Keratinocyte (primary cell): ENCODE results near the gene GLOD5. TPM values are rescaled to one million over a fixed set of nuclear protein-coding genes. Genes with fewer than 3 reads are reported as not detected.

Source experiments
- DNase-seq: peaks from one replicate; pipeline ENCODE4 v3.0.0-alpha.2; 2011; ENCODE audit warnings: low read depth, missing footprints, low spot score
- FAIRE-seq: peaks from 2 replicates; lab custom pipeline; 2011; peaks lifted over from hg19 to GRCh38; lab: Jason Lieb, UNC
- H2AFZ ChIP-seq: 2 replicates; pipeline ENCODE4 v1.6.0; 2012; ENCODE audit warnings: low read length, control low read depth, inconsistent platforms; ENCODE audit not compliant: control insufficient read depth
- H3K27ac ChIP-seq: 2 replicates; pipeline ENCODE4 v1.5.1; 2011; ENCODE audit warnings: low read length; ENCODE audit not compliant: control insufficient read depth, insufficient read depth
- H3K27me3 ChIP-seq: 3 replicates; pipeline ENCODE4 v1.6.0; 2011; ENCODE audit warnings: low read length; ENCODE audit not compliant: control insufficient read depth, insufficient read depth; ENCODE audit errors: extremely low read depth
- H3K36me3 ChIP-seq, 2 experiments: 2 replicates in 1 of 2; 3 replicates in 1 of 2; pipeline ENCODE4 v1.5.1; 2011; ENCODE audit warnings: low read length in 2 of 2, mild to moderate bottlenecking in 1 of 2; ENCODE audit not compliant: control insufficient read depth in 2 of 2, insufficient read depth in 2 of 2; ENCODE audit errors: extremely low read depth in 1 of 2
- H3K4me1 ChIP-seq: 3 replicates; pipeline ENCODE4 v1.5.1; 2011; ENCODE audit warnings: low read length; ENCODE audit not compliant: control insufficient read depth, insufficient read depth; ENCODE audit errors: extremely low read depth
- H3K4me2 ChIP-seq: 3 replicates; pipeline ENCODE4 v1.6.0; 2011; ENCODE audit warnings: low read depth, low read length; ENCODE audit not compliant: control insufficient read depth, insufficient read depth; ENCODE audit errors: extremely low read depth
- H3K4me3 ChIP-seq, 3 experiments: fragments of 200-600 bp in 1 of 3; sonication (generic) in 1 of 3; 2 replicates in 2 of 3; 3 replicates in 1 of 3; pipeline ENCODE4 v1.5.1; 2011 to 2016; ENCODE audit warnings: low read length in 3 of 3, mild to moderate bottlenecking in 3 of 3, control low read depth in 2 of 3, inconsistent platforms in 1 of 3, low read depth in 1 of 3, mixed read lengths in 1 of 3, mixed run types in 1 of 3, moderate library complexity in 1 of 3; ENCODE audit not compliant: control insufficient read depth in 2 of 3, insufficient read depth in 2 of 3; ENCODE audit errors: extremely low read depth in 1 of 3
- H3K79me2 ChIP-seq: 2 replicates; pipeline ENCODE4 v1.6.0; 2012; ENCODE audit warnings: low read length; ENCODE audit not compliant: control insufficient read depth, insufficient read depth
- H3K9ac ChIP-seq: 3 replicates; pipeline ENCODE4 v1.6.0; 2011; ENCODE audit warnings: low read length; ENCODE audit not compliant: control insufficient read depth, insufficient read depth; ENCODE audit errors: extremely low read depth
- H3K9me1 ChIP-seq: 3 replicates; pipeline ENCODE4 v1.6.0; 2011; ENCODE audit warnings: low read length; ENCODE audit not compliant: control insufficient read depth, insufficient read depth; ENCODE audit errors: extremely low read depth
- H3K9me3 ChIP-seq: 2 replicates; pipeline ENCODE4 v1.5.1; 2012; ENCODE audit warnings: low read depth, low read length; ENCODE audit not compliant: control insufficient read depth
- H4K20me1 ChIP-seq: 3 replicates; pipeline ENCODE4 v1.6.0; 2011; ENCODE audit warnings: low read length; ENCODE audit not compliant: control insufficient read depth, insufficient read depth; ENCODE audit errors: extremely low read depth
- EZH2 ChIP-seq: IDR thresholded peaks from one replicate; pipeline ENCODE4 v1.6.1; 2012; ENCODE audit warnings: inconsistent platforms, mild to moderate bottlenecking, low read length, moderate library complexity
- dilution Hi-C: fragments of 300-500 bp; cut with MboI; formaldehyde crosslinking; loops from one replicate; pipeline ENCODE4 v1.7.0; 2020; ENCODE audit warnings: low sequenced_read_pairs; ENCODE audit not compliant: extremely low pct_ligation_motif_present
- polyA plus RNA-seq, 5 experiments: library from polyadenylated mRNA; depleted of rRNA in 3 of 5; stranded (reverse) in 3 of 5; stranded (forward) in 1 of 5; unstranded in 1 of 5; fragments of >200 nt; gene quantifications; 1 replicate in 1 of 5; 2 replicates in 3 of 5; 3 replicates in 1 of 5; pipeline versions ENCODE4 v1.2.1 to v1.2.3, GENCODE V29; 2011 to 2012; ENCODE audit warnings: missing spikeins in 2 of 5, low read depth in 1 of 5, low replicate concordance in 1 of 5
- TF ChIP-seq, protein P1 (sequence below), 3 experiments: IDR thresholded peaks in 1 of 3; conservative IDR thresholded peaks in 1 of 3; optimal IDR thresholded peaks in 1 of 3; 2 replicates in 2 of 3; 3 replicates in 1 of 3; pipeline versions ENCODE3 to v1.5.1; 2011; ENCODE audit warnings: low read length in 3 of 3, mild to moderate bottlenecking in 3 of 3, moderate library complexity in 2 of 3, control low read depth in 1 of 3, inconsistent platforms in 1 of 3; ENCODE audit not compliant: insufficient read depth in 2 of 3; ENCODE audit errors: extremely low read depth in 1 of 3

The GLOD5 gene
- polyA plus RNA-seq, 1 donor (not counting 4 experiments of a cell fraction or from before 2014, with no cell fraction given), result not detected

DNA sequence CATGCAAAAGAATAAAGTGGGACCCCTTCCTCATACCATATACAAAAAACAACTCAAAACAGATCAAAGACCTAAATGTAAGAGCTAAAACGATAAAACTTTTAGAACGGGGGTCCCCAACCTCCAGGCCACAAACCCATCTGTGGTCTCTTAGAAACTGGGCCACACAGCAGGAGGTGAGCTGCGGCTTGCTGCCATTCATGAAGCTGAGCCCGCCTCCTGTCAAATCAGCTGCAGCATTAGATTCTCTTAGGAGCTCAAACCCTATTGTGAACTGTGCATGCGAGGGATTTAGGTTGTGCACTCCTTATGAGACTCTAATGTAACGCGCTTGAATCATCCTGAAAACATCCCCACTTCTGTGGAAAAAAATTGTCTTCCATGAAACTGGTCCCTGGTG lies 17.9 kb downstream of the GLOD5 start:
- no peak for FAIRE-seq
- TF ChIP-seq, protein P1, sequence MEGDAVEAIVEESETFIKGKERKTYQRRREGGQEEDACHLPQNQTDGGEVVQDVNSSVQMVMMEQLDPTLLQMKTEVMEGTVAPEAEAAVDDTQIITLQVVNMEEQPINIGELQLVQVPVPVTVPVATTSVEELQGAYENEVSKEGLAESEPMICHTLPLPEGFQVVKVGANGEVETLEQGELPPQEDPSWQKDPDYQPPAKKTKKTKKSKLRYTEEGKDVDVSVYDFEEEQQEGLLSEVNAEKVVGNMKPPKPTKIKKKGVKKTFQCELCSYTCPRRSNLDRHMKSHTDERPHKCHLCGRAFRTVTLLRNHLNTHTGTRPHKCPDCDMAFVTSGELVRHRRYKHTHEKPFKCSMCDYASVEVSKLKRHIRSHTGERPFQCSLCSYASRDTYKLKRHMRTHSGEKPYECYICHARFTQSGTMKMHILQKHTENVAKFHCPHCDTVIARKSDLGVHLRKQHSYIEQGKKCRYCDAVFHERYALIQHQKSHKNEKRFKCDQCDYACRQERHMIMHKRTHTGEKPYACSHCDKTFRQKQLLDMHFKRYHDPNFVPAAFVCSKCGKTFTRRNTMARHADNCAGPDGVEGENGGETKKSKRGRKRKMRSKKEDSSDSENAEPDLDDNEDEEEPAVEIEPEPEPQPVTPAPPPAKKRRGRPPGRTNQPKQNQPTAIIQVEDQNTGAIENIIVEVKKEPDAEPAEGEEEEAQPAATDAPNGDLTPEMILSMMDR (optimal IDR thresholded peaks at IDR 0.05 in 1 of 3, IDR thresholded peaks at IDR 0.05 in 1 of 3, conservative IDR thresholded peaks at IDR 0.05 in 1 of 3; ENCODE audit: extremely low read depth in 1 of 3, insufficient read depth in 2 of 3, low read length in 3 of 3), result no peak
- no peak for TF ChIP-seq EZH2

DNA sequence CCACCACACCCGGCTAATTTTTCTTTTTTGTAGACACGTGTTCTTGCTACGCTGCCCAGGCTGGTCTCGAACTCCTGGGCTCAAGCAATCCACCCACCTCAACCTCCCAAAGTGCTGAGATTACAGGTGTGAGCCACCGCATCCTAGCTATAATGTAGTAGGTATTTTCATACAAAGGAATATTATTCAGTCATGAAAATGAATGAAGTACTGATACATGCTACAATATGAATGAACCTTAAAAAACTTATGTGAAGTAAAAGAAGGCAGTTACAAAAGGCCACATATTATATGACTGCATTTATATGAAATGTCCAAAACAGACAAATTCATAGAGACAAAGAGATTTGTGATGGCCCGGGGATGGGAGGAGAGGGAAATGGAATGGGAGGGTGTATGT lies 20.2 kb downstream of the GLOD5 start:
- Histone ChIP-seq H3K27ac (no peak overlapping the region), H4K20me1 (no peaks in the 10 kb centered on the region), H2AFZ (no peak overlapping the region), H3K36me3 (no peaks in the 10 kb centered on the region), H3K4me1 (no peaks in the 10 kb centered on the region), H3K9me3 (no peaks in the 10 kb centered on the region), H3K4me2 (no peak overlapping the region), H3K27me3 (no peaks in the 10 kb centered on the region), H3K79me2 (no peaks in the 10 kb centered on the region), H3K4me3 (no peak overlapping the region), H3K9me1 (no peaks in the 10 kb centered on the region), H3K9ac (no peak overlapping the region)
- no peak for FAIRE-seq
- DNase-seq, result no peak
- no peak for TF ChIP-seq EZH2
- TF ChIP-seq, protein P1 (optimal IDR thresholded peaks at IDR 0.05 in 1 of 3, IDR thresholded peaks at IDR 0.05 in 1 of 3, conservative IDR thresholded peaks at IDR 0.05 in 1 of 3; ENCODE audit: extremely low read depth in 1 of 3, insufficient read depth in 2 of 3, low read length in 3 of 3), result no peak
- dilution Hi-C loops, result no loop called here

More for the DNA sequence above, 17.9 kb downstream of the GLOD5 start:
- no peak for DNase-seq
- Histone ChIP-seq H3K27ac (no peak overlapping the region), H3K27me3 (no peaks in the 10 kb centered on the region), H3K36me3 (no peaks in the 10 kb centered on the region), H3K9me1 (no peaks in the 10 kb centered on the region), H3K9ac (no peak overlapping the region), H3K4me2 (no peak overlapping the region), H3K79me2 (no peaks in the 10 kb centered on the region), H3K4me1 (no peaks in the 10 kb centered on the region), H2AFZ (no peak overlapping the region), H4K20me1 (no peaks in the 10 kb centered on the region), H3K9me3 (no peaks in the 10 kb centered on the region), H3K4me3 (no peak overlapping the region)
- dilution Hi-C loops, result no loop called here
